SK-N-SH treated with all-trans-retinoic acid at 6 μM for 48 hours (cell line): ENCODE measurements around the gene FAM50B.

ENCODE experiments used
- ATAC-seq: fragments of 200-7000 bp; cut with Tn5 transposase; 3 replicates; pipeline ENCODE4 v1.9.1; 2020; ENCODE audit warnings: mild to moderate bottlenecking, moderate library complexity
- ARNTL ChIP-seq: fragments of 450-650 bp; formaldehyde crosslinking; IDR thresholded peaks from 2 replicates; pipeline ENCODE4 v1.5.0; 2020; ENCODE audit warnings: low read depth, mild to moderate bottlenecking, moderate library complexity, borderline replicate concordance
- BACH2 ChIP-seq: fragments of 250-450 bp; sonication (Bioruptor Pico); IDR thresholded peaks from 2 replicates; pipeline ENCODE4 v1.9.0; 2021; ENCODE audit warnings: mild to moderate bottlenecking, borderline replicate concordance
- CSDC2 ChIP-seq: fragments of 250-450 bp; sonication (Bioruptor Pico); IDR thresholded peaks from 2 replicates; pipeline ENCODE4 v1.5.0; 2020; ENCODE audit warnings: mild to moderate bottlenecking, moderate library complexity
- ESRRG ChIP-seq: fragments of 250-450 bp; sonication (Bioruptor Pico); IDR thresholded peaks from 2 replicates; pipeline ENCODE4 v1.6.1; 2021; ENCODE audit warnings: mild to moderate bottlenecking
- GLIS3 ChIP-seq: fragments of 250-450 bp; sonication (Bioruptor Pico); IDR thresholded peaks from 2 replicates; pipeline ENCODE4 v1.5.0; 2020; ENCODE audit warnings: mild to moderate bottlenecking, moderate library complexity
- ISL1 ChIP-seq: fragments of 250-450 bp; sonication (Bioruptor Pico); IDR thresholded peaks from 2 replicates; pipeline ENCODE4 v2.1.2; 2022; ENCODE audit warnings: mild to moderate bottlenecking, moderate library complexity
- OSR1 ChIP-seq: fragments of 250-450 bp; sonication (Bioruptor Pico); IDR thresholded peaks from 2 replicates; pipeline ENCODE4 v1.8.0; 2022; ENCODE audit warnings: moderate library complexity, mild to moderate bottlenecking, inconsistent platforms
- PPARA ChIP-seq: fragments of 250-450 bp; sonication (Bioruptor Pico); IDR thresholded peaks from 2 replicates; pipeline ENCODE4 v1.5.0; 2020; ENCODE audit warnings: mild to moderate bottlenecking, borderline replicate concordance
- RARB ChIP-seq: fragments of 250-450 bp; sonication (Bioruptor Pico); IDR thresholded peaks from 2 replicates; pipeline ENCODE4 v1.8.0; 2021; ENCODE audit warnings: mild to moderate bottlenecking, moderate library complexity
- SNAI2 ChIP-seq: fragments of 250-450 bp; sonication (Bioruptor Pico); IDR thresholded peaks from 2 replicates; pipeline ENCODE4 v1.5.0; 2020; ENCODE audit warnings: mild to moderate bottlenecking, moderate library complexity
- TCF4 ChIP-seq: fragments of 250-450 bp; sonication (Bioruptor Pico); IDR thresholded peaks from 2 replicates; pipeline ENCODE4 v1.8.0; 2021; ENCODE audit warnings: mild to moderate bottlenecking, moderate library complexity, borderline replicate concordance
- TOX ChIP-seq: fragments of 250-450 bp; sonication (Bioruptor Pico); IDR thresholded peaks from 2 replicates; pipeline ENCODE4 v1.8.0; 2021; ENCODE audit warnings: mild to moderate bottlenecking, moderate library complexity, borderline replicate concordance
- ZC3H10 ChIP-seq: fragments of 250-450 bp; sonication (Bioruptor Pico); IDR thresholded peaks from 2 replicates; pipeline ENCODE4 v1.5.1; 2021; ENCODE audit warnings: mild to moderate bottlenecking, moderate library complexity
- ZFP3 ChIP-seq: fragments of 250-450 bp; sonication (Bioruptor Pico); IDR thresholded peaks from 2 replicates; pipeline ENCODE4 v1.5.0; 2020; ENCODE audit warnings: mild to moderate bottlenecking, moderate library complexity
- ZFP30 ChIP-seq: fragments of 450-650 bp; formaldehyde crosslinking; IDR thresholded peaks from 2 replicates; pipeline ENCODE4 v1.5.0; 2022; ENCODE audit warnings: mild to moderate bottlenecking, moderate library complexity
- ZNF565 ChIP-seq: fragments of 450-650 bp; formaldehyde crosslinking; conservative IDR thresholded peaks from 2 replicates; pipeline ENCODE4 v1.5.0; 2020; ENCODE audit warnings: low read depth, mild to moderate bottlenecking, moderate library complexity
- ZNF70 ChIP-seq: fragments of 450-650 bp; formaldehyde crosslinking; IDR thresholded peaks from 2 replicates; pipeline ENCODE4 v1.5.0; 2020; ENCODE audit warnings: mild to moderate bottlenecking, moderate library complexity
- ZNF8 ChIP-seq: fragments of 450-650 bp; formaldehyde crosslinking; IDR thresholded peaks from 2 replicates; pipeline ENCODE4 v1.5.0; 2020; ENCODE audit warnings: mild to moderate bottlenecking, moderate library complexity
- TF ChIP-seq, protein P1 (sequence below): fragments of 250-450 bp; sonication (Bioruptor Pico); IDR thresholded peaks from 2 replicates; pipeline ENCODE4 v1.8.0; 2021; ENCODE audit warnings: low read depth, mild to moderate bottlenecking, moderate library complexity, borderline replicate concordance
- TF ChIP-seq, protein P2 (sequence below): fragments of 250-450 bp; sonication (Bioruptor Pico); IDR thresholded peaks from 2 replicates; pipeline ENCODE4 v1.5.1; 2020; ENCODE audit warnings: low read depth, mild to moderate bottlenecking, moderate library complexity
- TF ChIP-seq, protein P3 (sequence below): fragments of 250-450 bp; sonication (Bioruptor Pico); IDR thresholded peaks from 2 replicates; pipeline ENCODE4 v1.5.1; 2021; ENCODE audit warnings: mild to moderate bottlenecking, moderate library complexity
- TF ChIP-seq, protein P4 (sequence below): fragments of 250-450 bp; sonication (Bioruptor Pico); IDR thresholded peaks from 2 replicates; pipeline ENCODE4 v1.8.0; 2020; ENCODE audit warnings: mild to moderate bottlenecking, moderate library complexity, borderline replicate concordance

FAM50B gene

DNA sequence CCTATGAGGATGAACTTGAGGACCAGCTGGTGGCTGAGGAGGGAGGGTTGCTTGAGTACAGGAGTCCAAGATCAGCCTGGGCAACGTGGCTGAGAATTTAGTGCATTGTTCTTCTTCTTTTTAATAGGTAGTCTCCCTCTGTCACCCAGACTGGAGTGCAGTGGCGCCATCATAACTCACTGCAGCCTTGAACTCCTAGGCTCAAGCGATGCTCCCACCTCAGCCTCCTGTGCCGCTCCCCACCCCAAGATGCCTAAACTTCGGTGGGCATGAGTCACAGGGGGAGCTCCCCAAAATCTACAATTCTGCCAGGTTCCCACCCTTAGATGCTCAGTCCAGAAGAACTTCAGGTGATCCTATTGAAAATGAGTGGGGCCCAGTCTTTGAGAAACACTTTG, 21.4 kb downstream of the FAM50B start:
- no peak for ATAC-seq
- TF ChIP-seq ESRRG (CRISPR knock-in tag) (no peak), ZNF565 (CRISPR knock-in tag) (no peak), ZNF70 (CRISPR knock-in tag) (no peak), ZFP3 (no peak)
- TF ChIP-seq, protein P1, sequence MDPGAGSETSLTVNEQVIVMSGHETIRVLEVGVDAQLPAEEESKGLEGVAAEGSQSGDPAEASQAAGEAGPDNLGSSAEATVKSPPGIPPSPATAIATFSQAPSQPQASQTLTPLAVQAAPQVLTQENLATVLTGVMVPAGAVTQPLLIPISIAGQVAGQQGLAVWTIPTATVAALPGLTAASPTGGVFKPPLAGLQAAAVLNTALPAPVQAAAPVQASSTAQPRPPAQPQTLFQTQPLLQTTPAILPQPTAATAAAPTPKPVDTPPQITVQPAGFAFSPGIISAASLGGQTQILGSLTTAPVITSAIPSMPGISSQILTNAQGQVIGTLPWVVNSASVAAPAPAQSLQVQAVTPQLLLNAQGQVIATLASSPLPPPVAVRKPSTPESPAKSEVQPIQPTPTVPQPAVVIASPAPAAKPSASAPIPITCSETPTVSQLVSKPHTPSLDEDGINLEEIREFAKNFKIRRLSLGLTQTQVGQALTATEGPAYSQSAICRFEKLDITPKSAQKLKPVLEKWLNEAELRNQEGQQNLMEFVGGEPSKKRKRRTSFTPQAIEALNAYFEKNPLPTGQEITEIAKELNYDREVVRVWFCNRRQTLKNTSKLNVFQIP (CRISPR knock-in tag), result no peak

DNA sequence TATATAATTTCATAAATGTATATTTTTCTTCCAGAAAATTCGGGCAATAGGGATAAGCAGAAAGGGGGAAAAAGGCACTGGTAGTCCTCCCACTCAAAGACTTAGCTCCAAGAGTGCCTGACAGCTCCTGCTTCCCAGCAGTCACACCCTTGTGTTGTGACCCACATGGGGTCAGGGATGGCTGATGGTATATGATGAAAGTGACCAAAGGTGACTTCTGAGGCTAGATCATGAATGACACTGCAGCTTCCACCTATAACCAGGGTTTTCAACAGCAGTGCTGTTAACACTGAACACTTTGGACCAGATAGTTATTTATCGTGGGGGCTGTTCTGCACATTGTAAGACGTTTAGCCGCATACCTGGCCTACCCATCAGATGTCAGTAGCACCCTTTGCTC, 22.3 kb downstream of the FAM50B start:
- no peak for TF ChIP-seq BACH2
- no peak for TF ChIP-seq ZNF8 (CRISPR knock-in tag)
- no peak for TF ChIP-seq ZC3H10 (CRISPR knock-in tag)
- TF ChIP-seq, protein P1 (CRISPR knock-in tag), result no peak
- TF ChIP-seq TCF4 (CRISPR knock-in tag), result no peak
- TF ChIP-seq ARNTL (CRISPR knock-in tag), result no peak
- TF ChIP-seq ZNF70 (CRISPR knock-in tag), result no peak
- no peak for TF ChIP-seq SNAI2 (CRISPR knock-in tag)
- no peak for TF ChIP-seq OSR1 (CRISPR knock-in tag)
- TF ChIP-seq CSDC2 (CRISPR knock-in tag), result no peak
- no peak for TF ChIP-seq ESRRG (CRISPR knock-in tag)
- TF ChIP-seq GLIS3 (CRISPR knock-in tag), result no peak
- TF ChIP-seq PPARA, result no peak
- no peak for TF ChIP-seq ISL1
- TF ChIP-seq TOX (CRISPR knock-in tag), result no peak
- TF ChIP-seq, protein P2, sequence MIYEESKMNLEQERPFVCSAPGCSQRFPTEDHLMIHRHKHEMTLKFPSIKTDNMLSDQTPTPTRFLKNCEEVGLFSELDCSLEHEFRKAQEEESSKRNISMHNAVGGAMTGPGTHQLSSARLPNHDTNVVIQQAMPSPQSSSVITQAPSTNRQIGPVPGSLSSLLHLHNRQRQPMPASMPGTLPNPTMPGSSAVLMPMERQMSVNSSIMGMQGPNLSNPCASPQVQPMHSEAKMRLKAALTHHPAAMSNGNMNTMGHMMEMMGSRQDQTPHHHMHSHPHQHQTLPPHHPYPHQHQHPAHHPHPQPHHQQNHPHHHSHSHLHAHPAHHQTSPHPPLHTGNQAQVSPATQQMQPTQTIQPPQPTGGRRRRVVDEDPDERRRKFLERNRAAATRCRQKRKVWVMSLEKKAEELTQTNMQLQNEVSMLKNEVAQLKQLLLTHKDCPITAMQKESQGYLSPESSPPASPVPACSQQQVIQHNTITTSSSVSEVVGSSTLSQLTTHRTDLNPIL (CRISPR knock-in tag), result no peak
- TF ChIP-seq RARB (CRISPR knock-in tag), result no peak
- no peak for TF ChIP-seq ZNF565 (CRISPR knock-in tag)
- no peak for ATAC-seq

DNA sequence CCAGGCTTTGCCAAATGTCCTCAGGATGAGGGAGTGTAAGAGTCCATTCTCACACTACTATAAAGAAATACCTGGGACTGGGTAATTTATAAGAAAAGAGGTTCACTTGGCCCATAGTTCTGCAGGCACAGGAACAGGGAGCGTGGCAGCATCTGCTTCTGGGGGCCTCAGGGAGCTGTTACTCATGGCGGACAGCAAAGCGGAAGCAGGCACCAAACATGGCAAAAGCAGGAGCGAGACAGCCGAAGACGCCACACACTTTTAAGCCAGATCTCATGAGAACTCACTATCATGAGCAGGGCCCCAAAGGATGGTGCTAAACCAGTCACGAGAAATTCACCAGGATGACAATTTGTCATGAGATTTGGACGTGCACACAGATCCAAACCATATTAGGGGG, 22.8 kb downstream of the FAM50B start:
- no peak for TF ChIP-seq ZC3H10 (CRISPR knock-in tag)
- TF ChIP-seq ZNF8 (CRISPR knock-in tag), result no peak
- no peak for TF ChIP-seq ZFP30 (CRISPR knock-in tag)
- no peak for TF ChIP-seq ARNTL (CRISPR knock-in tag)
- TF ChIP-seq ZNF565 (CRISPR knock-in tag), result no peak
- TF ChIP-seq, protein P3, sequence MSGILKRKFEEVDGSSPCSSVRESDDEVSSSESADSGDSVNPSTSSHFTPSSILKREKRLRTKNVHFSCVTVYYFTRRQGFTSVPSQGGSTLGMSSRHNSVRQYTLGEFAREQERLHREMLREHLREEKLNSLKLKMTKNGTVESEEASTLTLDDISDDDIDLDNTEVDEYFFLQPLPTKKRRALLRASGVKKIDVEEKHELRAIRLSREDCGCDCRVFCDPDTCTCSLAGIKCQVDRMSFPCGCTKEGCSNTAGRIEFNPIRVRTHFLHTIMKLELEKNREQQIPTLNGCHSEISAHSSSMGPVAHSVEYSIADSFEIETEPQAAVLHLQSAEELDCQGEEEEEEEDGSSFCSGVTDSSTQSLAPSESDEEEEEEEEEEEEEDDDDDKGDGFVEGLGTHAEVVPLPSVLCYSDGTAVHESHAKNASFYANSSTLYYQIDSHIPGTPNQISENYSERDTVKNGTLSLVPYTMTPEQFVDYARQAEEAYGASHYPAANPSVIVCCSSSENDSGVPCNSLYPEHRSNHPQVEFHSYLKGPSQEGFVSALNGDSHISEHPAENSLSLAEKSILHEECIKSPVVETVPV, result no peak
- no peak for TF ChIP-seq TOX (CRISPR knock-in tag)
- TF ChIP-seq ZFP3, result no peak
- no peak for TF ChIP-seq OSR1 (CRISPR knock-in tag)
- TF ChIP-seq, protein P4, sequence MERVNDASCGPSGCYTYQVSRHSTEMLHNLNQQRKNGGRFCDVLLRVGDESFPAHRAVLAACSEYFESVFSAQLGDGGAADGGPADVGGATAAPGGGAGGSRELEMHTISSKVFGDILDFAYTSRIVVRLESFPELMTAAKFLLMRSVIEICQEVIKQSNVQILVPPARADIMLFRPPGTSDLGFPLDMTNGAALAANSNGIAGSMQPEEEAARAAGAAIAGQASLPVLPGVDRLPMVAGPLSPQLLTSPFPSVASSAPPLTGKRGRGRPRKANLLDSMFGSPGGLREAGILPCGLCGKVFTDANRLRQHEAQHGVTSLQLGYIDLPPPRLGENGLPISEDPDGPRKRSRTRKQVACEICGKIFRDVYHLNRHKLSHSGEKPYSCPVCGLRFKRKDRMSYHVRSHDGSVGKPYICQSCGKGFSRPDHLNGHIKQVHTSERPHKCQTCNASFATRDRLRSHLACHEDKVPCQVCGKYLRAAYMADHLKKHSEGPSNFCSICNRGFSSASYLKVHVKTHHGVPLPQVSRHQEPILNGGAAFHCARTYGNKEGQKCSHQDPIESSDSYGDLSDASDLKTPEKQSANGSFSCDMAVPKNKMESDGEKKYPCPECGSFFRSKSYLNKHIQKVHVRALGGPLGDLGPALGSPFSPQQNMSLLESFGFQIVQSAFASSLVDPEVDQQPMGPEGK (CRISPR knock-in tag), result no peak
- TF ChIP-seq ZNF70 (CRISPR knock-in tag), result no peak
- TF ChIP-seq TCF4 (CRISPR knock-in tag), result no peak
- TF ChIP-seq BACH2, result no peak
- TF ChIP-seq, protein P2 (CRISPR knock-in tag), result no peak
- TF ChIP-seq, protein P1 (CRISPR knock-in tag), result no peak
- no peak for ATAC-seq
